ENCODE data around the gene SLC25A22. TPM values are rescaled to one million over a fixed set of nuclear protein-coding genes. Genes with fewer than 3 reads are reported as not detected.
A peak's percentile ranks its signal among the peaks of the same experiment; 100 is the strongest.

Gene SLC25A22
- total RNA-seq, 1 donor from 2014 or later = 17.8 TPM

GRCh38 chr11:831118-831864, 33.2 kb upstream of the SLC25A22 start:
- no peak overlapping the region for H3K4me3 Mint-ChIP-seq (ENCODE audit: unreplicated experiment)
- peaks cover 18% of the 10 kb centered on the region for H3K27me3 Mint-ChIP-seq (ENCODE audit: unreplicated experiment)
- peak; percentile 6 for DNase-seq (ENCODE audit: low spot score)
- TF ChIP-seq, protein P1, sequence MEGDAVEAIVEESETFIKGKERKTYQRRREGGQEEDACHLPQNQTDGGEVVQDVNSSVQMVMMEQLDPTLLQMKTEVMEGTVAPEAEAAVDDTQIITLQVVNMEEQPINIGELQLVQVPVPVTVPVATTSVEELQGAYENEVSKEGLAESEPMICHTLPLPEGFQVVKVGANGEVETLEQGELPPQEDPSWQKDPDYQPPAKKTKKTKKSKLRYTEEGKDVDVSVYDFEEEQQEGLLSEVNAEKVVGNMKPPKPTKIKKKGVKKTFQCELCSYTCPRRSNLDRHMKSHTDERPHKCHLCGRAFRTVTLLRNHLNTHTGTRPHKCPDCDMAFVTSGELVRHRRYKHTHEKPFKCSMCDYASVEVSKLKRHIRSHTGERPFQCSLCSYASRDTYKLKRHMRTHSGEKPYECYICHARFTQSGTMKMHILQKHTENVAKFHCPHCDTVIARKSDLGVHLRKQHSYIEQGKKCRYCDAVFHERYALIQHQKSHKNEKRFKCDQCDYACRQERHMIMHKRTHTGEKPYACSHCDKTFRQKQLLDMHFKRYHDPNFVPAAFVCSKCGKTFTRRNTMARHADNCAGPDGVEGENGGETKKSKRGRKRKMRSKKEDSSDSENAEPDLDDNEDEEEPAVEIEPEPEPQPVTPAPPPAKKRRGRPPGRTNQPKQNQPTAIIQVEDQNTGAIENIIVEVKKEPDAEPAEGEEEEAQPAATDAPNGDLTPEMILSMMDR (IDR thresholded peaks at IDR 0.05; ENCODE audit: unreplicated experiment) = no peak
- H3K9me3 Mint-ChIP-seq (ENCODE audit: unreplicated experiment) = no peaks in the 10 kb centered on the region
- peaks cover 21% of the 10 kb centered on the region for H3K4me1 Mint-ChIP-seq (ENCODE audit: unreplicated experiment)
- H3K27ac Mint-ChIP-seq (ENCODE audit: unreplicated experiment) = no peak overlapping the region
- no peaks in the 10 kb centered on the region for H3K36me3 Mint-ChIP-seq (ENCODE audit: low read depth, unreplicated experiment)

DNA sequence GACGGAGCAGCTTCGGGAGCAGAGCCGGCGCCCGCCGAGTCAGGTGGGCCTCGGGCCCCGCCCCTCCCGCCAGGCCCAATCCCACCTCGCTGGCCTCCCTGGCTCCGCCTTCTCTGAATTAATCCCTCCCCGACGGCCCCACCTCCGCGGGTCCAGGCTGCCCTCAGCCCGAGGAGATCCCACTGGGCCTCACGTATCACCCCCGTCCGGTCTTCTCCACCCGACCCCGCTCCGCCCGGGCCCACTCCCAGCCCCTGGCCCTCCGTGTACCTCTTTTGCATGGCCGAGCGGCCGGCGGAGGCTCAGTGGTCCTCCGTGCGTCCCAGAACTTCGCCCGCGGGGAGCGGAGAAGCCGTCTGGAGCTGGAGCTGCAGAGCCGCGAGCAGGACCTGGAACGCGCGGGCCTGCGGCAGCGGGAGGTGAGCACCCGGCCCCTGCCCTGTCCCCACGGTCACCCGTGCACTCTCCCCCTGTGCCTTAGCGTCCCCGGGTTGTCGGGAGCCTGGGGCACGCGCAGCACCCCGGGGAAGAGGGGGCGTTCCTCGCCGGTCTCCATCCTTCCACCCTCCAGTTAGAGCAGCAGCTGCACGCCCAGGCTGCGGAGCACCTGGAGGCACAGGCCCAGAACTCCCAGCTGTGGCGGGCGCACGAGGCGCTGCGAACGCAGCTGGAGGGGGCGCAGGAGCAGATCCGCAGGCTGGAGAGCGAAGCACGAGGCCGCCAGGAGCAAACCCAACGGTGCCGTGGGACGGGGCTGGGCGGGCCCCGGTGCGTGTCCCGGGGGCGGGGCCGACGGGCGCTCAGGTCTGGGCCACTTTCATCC, 32.4 kb upstream of the SLC25A22 start:
- peaks cover 18% of the 10 kb centered on the region for H3K27me3 Mint-ChIP-seq (ENCODE audit: unreplicated experiment)
- H3K4me3 Mint-ChIP-seq (ENCODE audit: unreplicated experiment) = no peak overlapping the region
- TF ChIP-seq, protein P1 (IDR thresholded peaks at IDR 0.05; ENCODE audit: unreplicated experiment) = no peak
- no peaks in the 10 kb centered on the region for H3K36me3 Mint-ChIP-seq (ENCODE audit: low read depth, unreplicated experiment)
- H3K9me3 Mint-ChIP-seq (ENCODE audit: unreplicated experiment) = no peaks in the 10 kb centered on the region
- DNase-seq (ENCODE audit: low spot score) = peak; percentile 79
- H3K4me1 Mint-ChIP-seq (ENCODE audit: unreplicated experiment) = peaks cover 21% of the 10 kb centered on the region
- no peak overlapping the region for H3K27ac Mint-ChIP-seq (ENCODE audit: unreplicated experiment)

DNA sequence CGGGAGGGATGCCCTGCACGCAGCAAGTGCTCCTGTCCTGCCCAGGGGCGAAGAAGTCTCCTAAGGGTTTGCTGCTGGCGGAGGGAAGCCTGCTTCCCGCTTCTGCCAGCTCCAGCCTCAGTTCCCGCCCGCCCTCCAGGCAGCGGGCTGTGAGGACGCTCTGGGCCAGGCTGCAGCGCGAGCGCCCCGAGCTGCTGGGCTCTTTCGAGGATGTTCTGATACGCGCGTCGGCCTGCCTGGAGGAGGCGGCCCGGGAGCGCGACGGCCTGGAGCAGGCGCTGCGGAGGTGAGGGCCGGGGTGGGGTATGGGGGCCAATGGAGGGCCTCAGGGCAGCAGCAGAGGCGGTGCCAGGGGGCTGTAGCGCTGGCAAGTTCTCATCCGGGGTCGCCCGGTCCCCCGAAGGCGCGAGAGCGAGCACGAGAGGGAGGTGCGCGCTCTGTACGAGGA, 31.8 kb upstream of the SLC25A22 start:
- DNase-seq (ENCODE audit: low spot score) = peak; percentile 27
- TF ChIP-seq, protein P1 (IDR thresholded peaks at IDR 0.05; ENCODE audit: unreplicated experiment) = no peak
- Mint-ChIP-seq H3K4me3 (ENCODE audit: unreplicated experiment) (peak overlapping the region; percentile 80), H3K27ac (ENCODE audit: unreplicated experiment) (no peak overlapping the region), H3K27me3 (ENCODE audit: unreplicated experiment) (peaks cover 18% of the 10 kb centered on the region), H3K9me3 (ENCODE audit: unreplicated experiment) (no peaks in the 10 kb centered on the region), H3K36me3 (ENCODE audit: low read depth, unreplicated experiment) (no peaks in the 10 kb centered on the region), H3K4me1 (ENCODE audit: unreplicated experiment) (peaks cover 21% of the 10 kb centered on the region)

- DNase-seq (ENCODE audit: low spot score) = peak; percentile 48
- peaks cover 17% of the 10 kb centered on the region for H3K27me3 Mint-ChIP-seq (ENCODE audit: unreplicated experiment)
Observed at GRCh38 chr11:829176-829846, 31.2 kb upstream of the SLC25A22 start.

More at GRCh38 chr11:829176-829846, 31.2 kb upstream of the SLC25A22 start:
- no peak overlapping the region for H3K27ac Mint-ChIP-seq (ENCODE audit: unreplicated experiment)
- H3K4me3 Mint-ChIP-seq (ENCODE audit: unreplicated experiment) = peak overlapping the region; percentile 80
- no peaks in the 10 kb centered on the region for H3K36me3 Mint-ChIP-seq (ENCODE audit: low read depth, unreplicated experiment)
- H3K9me3 Mint-ChIP-seq (ENCODE audit: unreplicated experiment) = no peaks in the 10 kb centered on the region
- H3K4me1 Mint-ChIP-seq (ENCODE audit: unreplicated experiment) = peaks cover 21% of the 10 kb centered on the region
- TF ChIP-seq, protein P1 (IDR thresholded peaks at IDR 0.05; ENCODE audit: unreplicated experiment) = no peak
